Measurements from ENCODE around the gene CPED1. TPM values are rescaled to one million over a fixed set of nuclear protein-coding genes. Genes with fewer than 3 reads are reported as not detected.
"Not testable (repeated sequence)": the region's sequence is repeated elsewhere in the genome, so short reads cannot be mapped to it uniquely, and the experiment has no call there.

Gene CPED1
- total RNA-seq, 5 donors from 2014 or later (not counting 1 experiment from before 2014, with no cell fraction given): 0.73 to 1.4 (median 0.96) TPM; not detected in 2

DNA sequence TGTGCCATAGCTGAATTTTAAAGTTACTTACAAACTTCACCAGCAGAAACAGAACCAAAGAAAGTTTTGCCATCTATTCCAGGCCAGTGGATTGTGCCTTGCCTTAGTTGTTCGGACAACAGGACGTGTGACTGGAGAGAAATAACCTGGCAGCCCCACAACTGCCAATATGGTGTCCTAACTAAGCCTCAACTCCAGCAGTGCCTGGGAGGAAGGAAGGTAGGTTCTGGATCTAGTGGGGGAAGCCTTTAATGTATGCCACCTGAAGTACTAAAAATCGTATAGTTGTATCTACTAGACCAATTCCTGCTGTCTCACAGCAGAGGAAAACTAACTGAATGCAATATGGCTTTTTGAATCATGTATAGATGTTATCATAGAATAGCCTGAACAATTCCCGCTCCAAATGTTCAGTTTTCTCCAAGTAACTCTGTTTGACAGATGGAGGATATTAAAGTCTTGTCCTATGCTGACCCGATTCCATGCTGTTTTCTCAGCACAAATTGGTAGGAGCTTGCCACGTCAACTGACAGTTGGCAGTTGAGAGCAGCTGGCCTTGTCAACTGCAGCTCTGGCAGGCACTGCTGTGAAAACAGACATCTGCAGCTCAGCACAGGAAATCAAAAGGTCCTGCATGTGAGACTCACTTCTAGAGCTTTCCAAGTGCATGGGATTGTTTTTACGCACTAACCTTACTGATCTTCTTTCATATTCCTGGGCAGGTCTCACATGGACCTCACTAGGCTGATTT is 255.8 kb downstream of the CPED1 start:
- no peaks in the 10 kb centered on the region for H3K9me3 ChIP-seq
- Mint-ChIP-seq H3K9me3 (peaks cover 3 to 16% (median 6%) of the 10 kb centered on the region in 3 donors), H3K4me3 (no peak overlapping the region), H3K4me1 (no peaks in the 10 kb centered on the region), H3K27me3 (no peaks in the 10 kb centered on the region), H3K36me3 (no peaks in the 10 kb centered on the region), H3K27ac (no peak overlapping the region)
- no peaks in the 10 kb centered on the region for H3K36me3 ChIP-seq (ENCODE audit: control insufficient read depth in 2 of 2, extremely low read depth in 1 of 2, insufficient read depth in 1 of 2, low read length in 1 of 2)
- ChIA-PET POLR2A (no interaction called here), CTCF (no interaction called here)
- H3K27me3 ChIP-seq (replicated peaks in 1 of 2; ENCODE audit: control insufficient read depth in 2 of 2, extremely low read depth in 1 of 2, insufficient read depth in 2 of 2, low read length in 1 of 2): no peaks in the 10 kb centered on the region
- DNase-seq: no peak
- H3K4me3 ChIP-seq (ENCODE audit: control insufficient read depth in 1 of 2, extremely low read depth in 1 of 2, low read length in 1 of 2): no peak overlapping the region
- ATAC-seq (replicated peaks in 1 of 4): no peak
- no peaks in the 10 kb centered on the region for H3K4me1 ChIP-seq (ENCODE audit: control insufficient read depth in 1 of 2, extremely low read depth in 1 of 2, insufficient read depth in 2 of 2, low read length in 2 of 2)
- 61% methylated on average over 6 of the region's 7 CpGs for WGBS (ENCODE audit: insufficient coverage)
- no peak overlapping the region for H3K27ac ChIP-seq (ENCODE audit: low read length)

DNA sequence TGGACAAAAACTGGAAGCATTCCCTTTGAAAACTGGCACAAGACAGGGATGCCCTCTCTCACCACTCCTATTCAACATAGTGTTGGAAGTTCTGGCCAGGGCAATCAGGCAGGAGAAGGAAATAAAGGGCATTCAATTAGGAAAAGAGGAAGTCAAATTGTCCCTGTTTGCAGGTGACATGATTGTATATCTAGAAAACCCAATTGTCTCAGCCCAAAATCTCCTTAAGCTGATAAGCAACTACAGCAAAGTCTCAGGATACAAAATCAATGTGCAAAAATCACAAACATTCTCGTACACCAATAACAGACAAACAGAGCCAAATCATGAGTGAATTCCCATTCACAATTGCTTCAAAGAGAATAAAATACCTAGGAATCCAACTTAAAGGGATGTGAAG is 262.9 kb downstream of the CPED1 start:
- H3K27ac Mint-ChIP-seq; H3K27ac ChIP-seq (ENCODE audit: low read length); H3K4me3 Mint-ChIP-seq; H3K36me3 ChIP-seq (ENCODE audit: control insufficient read depth in 2 of 2, extremely low read depth in 1 of 2, insufficient read depth in 1 of 2, low read length in 1 of 2); DNase-seq; CTCF ChIA-PET; H3K27me3 ChIP-seq (replicated peaks in 1 of 2; ENCODE audit: control insufficient read depth in 2 of 2, extremely low read depth in 1 of 2, insufficient read depth in 2 of 2, low read length in 1 of 2); H3K27me3 Mint-ChIP-seq; H3K4me1 Mint-ChIP-seq; H3K36me3 Mint-ChIP-seq; H3K9me3 ChIP-seq; POLR2A ChIA-PET; H3K4me1 ChIP-seq (ENCODE audit: control insufficient read depth in 1 of 2, extremely low read depth in 1 of 2, insufficient read depth in 2 of 2, low read length in 2 of 2); H3K4me3 ChIP-seq (ENCODE audit: control insufficient read depth in 1 of 2, extremely low read depth in 1 of 2, low read length in 1 of 2); ATAC-seq (replicated peaks in 1 of 4): not testable (repeated sequence)
- no CpG with 5 or more reads among the region's 1 CpG for WGBS (ENCODE audit: insufficient coverage)
- peaks cover 3 to 21% (median 13%) of the 10 kb centered on the region in 3 donors for H3K9me3 Mint-ChIP-seq

DNA sequence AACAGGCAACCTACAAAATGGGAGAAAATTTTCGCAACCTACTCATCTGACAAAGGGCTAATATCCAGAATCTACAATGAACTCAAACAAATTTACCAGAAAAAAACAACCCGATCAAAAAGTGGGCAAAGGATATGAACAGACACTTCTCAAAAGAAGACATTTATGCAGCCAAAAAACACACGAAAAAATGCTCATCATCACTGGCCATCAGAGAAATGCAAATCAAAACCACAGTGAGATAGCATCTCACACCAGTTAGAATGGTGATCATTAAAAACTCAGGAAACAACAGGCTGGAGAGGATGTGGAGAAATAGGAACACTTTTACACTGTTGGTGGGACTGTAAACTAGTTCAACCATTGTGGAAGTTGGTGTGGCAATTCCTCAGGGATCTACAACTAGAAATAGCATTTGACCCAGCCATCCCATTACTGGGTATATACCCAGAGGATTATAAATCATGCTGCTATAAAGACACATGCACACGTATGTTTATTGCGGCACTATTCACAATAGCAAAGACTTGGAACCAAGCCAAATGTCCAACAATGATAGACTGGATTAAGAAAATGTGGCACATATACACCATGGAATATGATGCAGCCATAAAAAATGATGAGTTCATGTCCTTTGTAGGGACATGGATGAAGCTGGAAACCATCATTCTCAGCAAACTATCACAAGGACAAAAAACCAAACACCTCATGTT is 264.2 kb downstream of the CPED1 start:
- H3K27me3 Mint-ChIP-seq; ATAC-seq (replicated peaks in 1 of 4); H3K27ac Mint-ChIP-seq; H3K36me3 ChIP-seq (ENCODE audit: control insufficient read depth in 2 of 2, extremely low read depth in 1 of 2, insufficient read depth in 1 of 2, low read length in 1 of 2); DNase-seq; H3K36me3 Mint-ChIP-seq; H3K4me3 Mint-ChIP-seq; CTCF ChIA-PET; POLR2A ChIA-PET; H3K4me3 ChIP-seq (ENCODE audit: control insufficient read depth in 1 of 2, extremely low read depth in 1 of 2, low read length in 1 of 2); H3K27ac ChIP-seq (ENCODE audit: low read length); H3K27me3 ChIP-seq (replicated peaks in 1 of 2; ENCODE audit: control insufficient read depth in 2 of 2, extremely low read depth in 1 of 2, insufficient read depth in 2 of 2, low read length in 1 of 2); H3K9me3 ChIP-seq; H3K4me1 Mint-ChIP-seq; H3K4me1 ChIP-seq (ENCODE audit: control insufficient read depth in 1 of 2, extremely low read depth in 1 of 2, insufficient read depth in 2 of 2, low read length in 2 of 2): not testable (repeated sequence)
- no CpG with 5 or more reads among the region's 5 CpGs for WGBS (ENCODE audit: insufficient coverage)
- H3K9me3 Mint-ChIP-seq: peaks cover 3 to 14% (median 7%) of the 10 kb centered on the region in 3 donors

DNA sequence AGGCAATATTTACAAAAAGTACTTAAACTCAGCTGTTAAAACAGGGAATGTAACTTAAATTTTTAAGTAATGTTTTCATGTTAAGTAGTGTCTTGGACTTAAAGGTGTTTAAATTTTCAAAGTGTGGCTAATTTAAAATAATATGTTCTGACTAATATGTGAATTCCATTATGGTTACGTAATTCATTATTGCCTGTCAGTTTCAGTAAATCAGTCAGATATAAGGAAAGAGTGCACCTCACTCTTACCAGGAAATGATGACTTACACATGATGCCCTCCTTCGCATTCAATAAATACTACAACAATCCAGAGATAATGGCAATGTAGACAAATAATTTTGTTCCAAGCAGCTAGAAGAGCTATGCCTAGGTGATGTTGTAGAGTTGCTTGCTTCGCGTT is 271.3 kb downstream of the CPED1 start:
- Mint-ChIP-seq H3K27ac (no peak overlapping the region), H3K4me1 (no peaks in the 10 kb centered on the region), H3K36me3 (no peaks in the 10 kb centered on the region), H3K4me3 (no peak overlapping the region), H3K27me3 (no peaks in the 10 kb centered on the region), H3K9me3 (no peaks in the 10 kb centered on the region)
- POLR2A ChIA-PET: no interaction called here
- no peak for ATAC-seq (replicated peaks in 1 of 4)
- Histone ChIP-seq H3K36me3 (ENCODE audit: control insufficient read depth in 2 of 2, extremely low read depth in 1 of 2, insufficient read depth in 1 of 2, low read length in 1 of 2) (no peaks in the 10 kb centered on the region), H3K4me3 (ENCODE audit: control insufficient read depth in 1 of 2, extremely low read depth in 1 of 2, low read length in 1 of 2) (no peak overlapping the region), H3K9me3 (no peaks in the 10 kb centered on the region), H3K27me3 (replicated peaks in 1 of 2; ENCODE audit: control insufficient read depth in 2 of 2, extremely low read depth in 1 of 2, insufficient read depth in 2 of 2, low read length in 1 of 2) (no peaks in the 10 kb centered on the region), H3K4me1 (ENCODE audit: control insufficient read depth in 1 of 2, extremely low read depth in 1 of 2, insufficient read depth in 2 of 2, low read length in 2 of 2) (no peaks in the 10 kb centered on the region), H3K27ac (ENCODE audit: low read length) (no peak overlapping the region)
- CTCF ChIA-PET: interaction anchor here in 1 of 2 donors (0.6 kb wide), 1 partner anchor 149 kb away, joined by 4 read pairs; no protein-coding TSS in a partner anchor
- WGBS (ENCODE audit: insufficient coverage): no CpG with 5 or more reads among the region's 4 CpGs
- DNase-seq: no peak

DNA sequence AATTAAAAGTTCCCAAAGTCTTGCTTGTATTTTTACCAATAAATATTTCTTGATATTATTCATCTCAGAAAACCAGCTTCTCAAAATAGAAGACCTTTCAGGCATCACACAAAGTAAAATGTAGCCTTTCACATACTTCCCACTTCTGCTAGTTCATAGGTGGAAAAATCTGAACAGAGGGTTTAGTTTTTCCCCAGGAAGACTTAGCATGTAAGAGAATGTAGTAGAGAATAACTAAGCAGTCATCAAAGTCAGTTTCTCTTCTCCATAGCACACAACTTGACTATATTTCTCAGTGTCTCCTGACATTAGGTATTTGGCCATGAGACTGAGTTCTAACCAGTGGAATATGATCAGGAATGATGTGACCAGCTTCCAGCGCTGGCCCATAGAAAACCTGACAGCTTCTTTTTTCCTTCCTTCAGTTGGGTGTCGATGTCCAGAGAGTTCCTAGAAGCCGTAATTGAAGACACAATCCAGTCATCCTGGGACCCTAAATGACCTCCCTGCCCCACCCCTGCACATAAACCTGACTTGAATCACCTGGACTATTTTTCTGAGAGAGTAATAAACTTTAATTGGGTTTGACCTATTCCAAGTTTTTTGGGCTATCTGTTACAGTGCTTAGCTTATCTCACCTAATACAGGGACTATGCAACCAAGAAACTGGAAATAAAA is 272.8 kb downstream of the CPED1 start:
- Histone ChIP-seq H3K27me3 (replicated peaks in 1 of 2; ENCODE audit: control insufficient read depth in 2 of 2, extremely low read depth in 1 of 2, insufficient read depth in 2 of 2, low read length in 1 of 2) (no peaks in the 10 kb centered on the region), H3K36me3 (ENCODE audit: control insufficient read depth in 2 of 2, extremely low read depth in 1 of 2, insufficient read depth in 1 of 2, low read length in 1 of 2) (no peaks in the 10 kb centered on the region), H3K4me3 (ENCODE audit: control insufficient read depth in 1 of 2, extremely low read depth in 1 of 2, low read length in 1 of 2) (no peak overlapping the region), H3K27ac (ENCODE audit: low read length) (no peak overlapping the region), H3K9me3 (no peaks in the 10 kb centered on the region), H3K4me1 (ENCODE audit: control insufficient read depth in 1 of 2, extremely low read depth in 1 of 2, insufficient read depth in 2 of 2, low read length in 2 of 2) (no peaks in the 10 kb centered on the region)
- H3K4me1 Mint-ChIP-seq: no peaks in the 10 kb centered on the region
- H3K27me3 Mint-ChIP-seq: no peaks in the 10 kb centered on the region
- 54% methylated on average over 3 of the region's 3 CpGs for whole genome bisulfite sequencing (ENCODE audit: insufficient coverage)
- ChIA-PET CTCF (no interaction called here), POLR2A (no interaction called here)
- ATAC-seq (replicated peaks in 1 of 4): no peak
- H3K9me3 Mint-ChIP-seq: no peaks in the 10 kb centered on the region
- H3K36me3 Mint-ChIP-seq: no peaks in the 10 kb centered on the region
- H3K4me3 Mint-ChIP-seq: no peak overlapping the region
- H3K27ac Mint-ChIP-seq: no peak overlapping the region
- no peak for DNase-seq

DNA sequence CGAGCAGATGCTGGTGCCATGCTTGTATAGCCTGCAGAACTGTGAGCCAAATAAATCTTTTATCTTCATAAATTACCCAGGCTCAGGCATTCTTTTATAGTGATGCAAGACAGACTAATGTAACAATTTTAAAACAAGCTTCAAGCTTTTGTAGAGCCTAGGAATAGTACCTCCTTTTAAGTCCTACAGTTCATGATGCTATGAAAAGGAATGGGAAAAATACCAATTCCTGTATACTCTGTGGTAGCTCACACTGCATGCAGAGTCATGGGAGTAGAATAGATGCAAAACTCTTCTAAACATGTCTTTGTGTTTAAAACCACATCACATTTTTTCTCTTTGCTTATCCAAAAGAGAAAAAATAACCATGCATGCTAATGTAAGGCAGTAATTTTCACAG is 273.7 kb downstream of the CPED1 start:
- Histone ChIP-seq H3K27ac (ENCODE audit: low read length) (no peak overlapping the region), H3K4me3 (ENCODE audit: control insufficient read depth in 1 of 2, extremely low read depth in 1 of 2, low read length in 1 of 2) (no peak overlapping the region), H3K27me3 (replicated peaks in 1 of 2; ENCODE audit: control insufficient read depth in 2 of 2, extremely low read depth in 1 of 2, insufficient read depth in 2 of 2, low read length in 1 of 2) (no peaks in the 10 kb centered on the region), H3K36me3 (ENCODE audit: control insufficient read depth in 2 of 2, extremely low read depth in 1 of 2, insufficient read depth in 1 of 2, low read length in 1 of 2) (no peaks in the 10 kb centered on the region), H3K9me3 (no peaks in the 10 kb centered on the region), H3K4me1 (ENCODE audit: control insufficient read depth in 1 of 2, extremely low read depth in 1 of 2, insufficient read depth in 2 of 2, low read length in 2 of 2) (no peaks in the 10 kb centered on the region)
- DNase-seq (no peak), ATAC-seq (replicated peaks in 1 of 4) (no peak)
- Mint-ChIP-seq H3K27ac (no peak overlapping the region), H3K4me1 (no peaks in the 10 kb centered on the region), H3K4me3 (no peak overlapping the region), H3K9me3 (no peaks in the 10 kb centered on the region), H3K27me3 (no peaks in the 10 kb centered on the region), H3K36me3 (no peaks in the 10 kb centered on the region)
- POLR2A ChIA-PET: no interaction called here
- WGBS (ENCODE audit: insufficient coverage): 29% methylated on average over 1 of the region's 1 CpG
- CTCF ChIA-PET: no interaction called here
